Heart right ventricle (tissue), 16 donors: ENCODE results near the gene MST1R. TPM values are rescaled to one million over a fixed set of nuclear protein-coding genes. Genes with fewer than 3 reads are reported as not detected.

Source experiments
- ATAC-seq, 8 donors: fragments of 200-7000 bp; cut with Tn5 transposase; one replicate each; pipeline ENCODE4 v1.9.1; 2020; ENCODE audit warnings: mild to moderate bottlenecking in 8 of 8, moderate library complexity in 8 of 8, moderate number of reproducible peaks in 1 of 8
- DNase-seq, 2 donors: peaks; one replicate each; pipeline ENCODE4 v3.0.0-alpha.2; 2020
- H3K27ac ChIP-seq, 10 donors: fragments of 200-600 bp; sonication (generic) in 2 of 10; one replicate each; pipeline versions ENCODE4 v1.5.0 to v1.8.0; 2020 to 2022; ENCODE audit warnings: mild to moderate bottlenecking in 3 of 10
- H3K27me3 ChIP-seq, 7 donors: fragments of 200-600 bp; one replicate each; pipeline ENCODE4 v1.8.0; 2021 to 2022; ENCODE audit warnings: mild to moderate bottlenecking in 2 of 7
- H3K36me3 ChIP-seq, 9 donors: fragments of 200-600 bp; sonication (generic) in 1 of 9; one replicate each; pipeline versions ENCODE4 v1.5.0 to v1.8.0; 2020 to 2022; ENCODE audit warnings: mild to moderate bottlenecking in 2 of 9
- H3K4me1 ChIP-seq, 9 donors: fragments of 200-600 bp; sonication (generic) in 1 of 9; one replicate each; pipeline versions ENCODE4 v1.5.0 to v1.8.0; 2020 to 2022; ENCODE audit warnings: mild to moderate bottlenecking in 4 of 9
- H3K4me3 ChIP-seq, 10 donors: fragments of 200-600 bp; sonication (generic) in 2 of 10; one replicate each; pipeline versions ENCODE4 v1.5.0 to v1.8.0; 2020 to 2022; ENCODE audit warnings: mild to moderate bottlenecking in 7 of 10, moderate library complexity in 2 of 10
- H3K9me3 ChIP-seq, 11 donors: fragments of 200-600 bp in 10 of 11; sonication (generic) in 2 of 11; one replicate each; pipeline versions ENCODE4 v1.5.0 to v1.8.0; 2013 to 2022; ENCODE audit warnings: mild to moderate bottlenecking in 2 of 11, control low read depth in 1 of 11, moderate library complexity in 1 of 11
- CTCF ChIP-seq, 9 donors: fragments of 200-600 bp; sonication (generic) in 2 of 9; IDR thresholded peaks; one replicate each; pipeline versions ENCODE4 v1.5.0 to v1.8.0; 2021 to 2022; ENCODE audit warnings: antibody characterized with exemption in 9 of 9, mild to moderate bottlenecking in 5 of 9, moderate library complexity in 1 of 9
- WGBS, 2 donors: extraction: QIAGEN DNeasy Blood & Tissue Kit; methylation state at CpG; one replicate each; pipeline ENCODE4 v1.1.7; 2013; ENCODE audit warnings: inconsistent platforms in 1 of 2; 5-methylcytosine and 5-hydroxymethylcytosine counted together
- intact Hi-C, 10 donors: fragments of 100-400 bp; cut with DNase I; formaldehyde crosslinking; loops; one replicate each; pipeline versions ENCODE4 v1.11.1 to v1.14.2; 2022
- polyA plus RNA-seq, 2 donors: library from polyadenylated mRNA; stranded (reverse); fragments of 200-250 nt; gene quantifications; one replicate each; pipeline ENCODE4 v1.2.3, GENCODE V29; 2013
- total RNA-seq, 10 donors: library from RNA; stranded (reverse); fragmentation: NEBNext Ultra II Directional in 3 of 10; extraction: Animal tissue kit (Norgen Biotek cat#: 25700) in 3 of 10; gene quantifications; one replicate each; pipeline versions ENCODE4 v1.2.1 to v1.2.4, GENCODE V29; 2021 to 2023
- donor health status: Arrhythmogenic right ventricular cardiomyopathy.
- donor health status: ischemic (EF 13 %, LVEDD 7.1; RV severe dilation, severe dysfunction).
- donor health status: healthy with polysubstance abuse.
- donor health status: DM: no; HTN: yes; CAD: no.
- donor health status: DM: no; HTN: no; CAD: no.
- donor health status: ischemic (EF 25% LVEDD 6.9; RV normal size, moderate dysfunction).
- donor health status: ischemic (EF 25% LVEDD 5.7; RV mildly dilated, moderate dysfunction).
- donor health status: healthy.
- donor health status: DM: yes; HTN: yes; CAD: no.
- donor health status: Ischemic cardiomyopathy.
- donor health status: ischemic (EF 35%, LVEDD 5.7; RV mildly dilated, moderate dysfunction).
- donor health status: nonischemic (EF 11% LVEDD 7.7; RV severe dilation, severe dysfunction).
- donor health status: DM: yes; HTN: yes; CAD: no.
- donor health status: PGD.
- donor health status: ischemic (EF 29% LVEDD 5.4; RV normal size, mild dysfunction).
- donor health status: nonischemic (EF 23%, LVEDD 6.1; RV moderate dilation, normal function).

Gene MST1R
- total and polyA plus RNA-seq, 12 donors, result 0.53 to 7.1 (median 1.7) TPM

- WGBS, 2 donors, result 58 to 73% methylated on average over 5 of the region's 5 CpGs
- no peaks in the 10 kb centered on the region for H3K9me3 ChIP-seq
- no peak for ATAC-seq
- TF ChIP-seq CTCF (IDR thresholded peaks at IDR 0.05), result peak in 6 of 9 donors; percentile 19 to 52 (median 37)
- no peak for DNase-seq
- peaks cover 0 to 9% (median 0%) of the 10 kb centered on the region in 9 donors for H3K36me3 ChIP-seq
- no peak overlapping the region for H3K4me3 ChIP-seq
- intact Hi-C loops, result loop anchor here in 8 of 10 donors (5.0 to 10.0 kb wide), 7 partner anchors 38 to 195 kb away; partner anchors contain the start of genes TRAIP (in 4 of the 8) and GMPPB (in 1 of the 8)
- H3K27me3 ChIP-seq, result no peaks in the 10 kb centered on the region
- no peak overlapping the region for H3K27ac ChIP-seq
- peaks cover 6 to 42% (median 24%) of the 10 kb centered on the region in 9 donors for H3K4me1 ChIP-seq
Observed at GRCh38 chr3:49899815-49900214, 3.9 kb downstream of the MST1R start.

GRCh38 chr3:49898991-49899390 lies 4.7 kb downstream of the MST1R start:
- H3K4me1 ChIP-seq, result peaks cover 6 to 36% (median 17%) of the 10 kb centered on the region in 9 donors
- H3K36me3 ChIP-seq, result peaks cover 0 to 9% (median 0%) of the 10 kb centered on the region in 9 donors
- no peak for ATAC-seq
- no peaks in the 10 kb centered on the region for H3K27me3 ChIP-seq
- H3K9me3 ChIP-seq, result no peaks in the 10 kb centered on the region
- intact Hi-C loops, result no loop called here
- H3K4me3 ChIP-seq, result no peak overlapping the region
- DNase-seq, result no peak
- no peak for TF ChIP-seq CTCF (IDR thresholded peaks at IDR 0.05)
- H3K27ac ChIP-seq, result no peak overlapping the region
- 77 to 81% methylated on average over 6 of the region's 6 CpGs for whole genome bisulfite sequencing, 2 donors

- ATAC-seq, result peak in 5 of 8 donors; percentile 8 to 43 (median 31)
Observed at GRCh38 chr3:49896345-49896744, 7.3 kb downstream of the MST1R start.

GRCh38 chr3:49895791-49896190 lies 7.9 kb downstream of the MST1R start:
- ATAC-seq, result no peak
- no peak for DNase-seq
- Histone ChIP-seq H3K27me3 (no peaks in the 10 kb centered on the region), H3K4me3 (no peak overlapping the region), H3K9me3 (no peaks in the 10 kb centered on the region), H3K27ac (no peak overlapping the region), H3K36me3 (peaks cover 0 to 9% (median 0%) of the 10 kb centered on the region in 9 donors), H3K4me1 (peaks cover 0 to 7% (median 5%) of the 10 kb centered on the region in 9 donors)
- no peak for TF ChIP-seq CTCF (IDR thresholded peaks at IDR 0.05)
- intact Hi-C loops, result no loop called here
- 95 to 96% methylated on average over 9 of the region's 9 CpGs for WGBS, 2 donors

More at GRCh38 chr3:49896345-49896744, 7.3 kb downstream of the MST1R start:
- no peak for DNase-seq
- H3K9me3 ChIP-seq, result no peaks in the 10 kb centered on the region
- WGBS, 2 donors, result 68 to 76% methylated on average over 5 of the region's 5 CpGs
- no peak overlapping the region for H3K27ac ChIP-seq
- peaks cover 0 to 11% (median 9%) of the 10 kb centered on the region in 9 donors for H3K4me1 ChIP-seq
- peaks cover 0 to 9% (median 0%) of the 10 kb centered on the region in 9 donors for H3K36me3 ChIP-seq
- no peak overlapping the region for H3K4me3 ChIP-seq
- intact Hi-C loops, result no loop called here
- H3K27me3 ChIP-seq, result no peaks in the 10 kb centered on the region
- TF ChIP-seq CTCF (IDR thresholded peaks at IDR 0.05), result no peak
